Measurements from ENCODE around the gene ROPN1L. TPM values are rescaled to one million over a fixed set of nuclear protein-coding genes. Genes with fewer than 3 reads are reported as not detected.

The ROPN1L gene
- total and polyA plus RNA-seq, 2 donors from 2014 or later = 1.4 to 1.7 TPM

DNA sequence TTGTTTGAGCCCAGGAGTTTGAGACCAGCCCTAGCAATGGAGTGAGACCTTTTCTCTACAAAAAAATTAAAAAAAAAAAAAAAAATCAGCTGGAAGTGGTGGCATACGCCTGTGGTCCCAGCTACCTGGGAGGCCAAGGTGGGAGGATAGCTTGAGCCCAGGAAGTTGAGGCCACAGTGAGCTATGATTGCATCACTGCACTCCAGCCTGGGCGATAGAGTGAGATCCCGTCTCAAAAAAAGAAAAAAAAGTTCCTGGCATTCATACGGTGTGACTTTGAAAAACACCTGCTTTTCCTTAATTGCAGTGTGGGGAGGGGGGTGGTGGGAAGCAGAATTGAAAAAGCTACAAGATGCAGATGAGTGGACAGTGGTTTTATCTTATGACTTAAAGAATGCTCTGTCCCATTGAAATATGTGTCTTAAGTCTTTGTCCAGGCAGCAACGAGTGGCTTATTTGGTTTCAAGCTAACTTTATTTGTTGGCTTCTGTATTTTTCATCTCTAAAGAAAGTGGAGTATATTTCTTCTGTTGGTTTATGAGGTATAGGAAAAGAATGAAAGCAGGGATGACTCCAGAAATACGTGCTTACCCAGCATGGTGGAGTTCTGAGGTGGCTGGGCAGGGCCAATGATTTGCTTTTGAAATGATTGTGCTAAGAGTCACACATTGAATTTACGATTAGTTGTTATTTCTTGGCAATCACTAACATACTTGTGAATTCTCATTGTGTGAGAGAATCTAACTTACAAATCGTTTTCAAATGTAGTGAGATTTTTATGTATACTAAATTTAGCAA, 27.8 kb downstream of the ROPN1L start:
- peaks cover 0 to 7% (median 0%) of the 10 kb centered on the region in 3 donors for H3K4me1 ChIP-seq (ENCODE audit: control insufficient read depth in 2 of 3, insufficient read depth in 2 of 3, low read depth in 1 of 3, low read length in 3 of 3)
- H3K9me3 ChIP-seq (ENCODE audit: control insufficient read depth in 2 of 3, insufficient read depth in 1 of 3, low read length in 3 of 3) = no peaks in the 10 kb centered on the region
- no peak overlapping the region for H3K9ac ChIP-seq (ENCODE audit: low read length in 3 of 3)
- TF ChIP-seq, protein P1, sequence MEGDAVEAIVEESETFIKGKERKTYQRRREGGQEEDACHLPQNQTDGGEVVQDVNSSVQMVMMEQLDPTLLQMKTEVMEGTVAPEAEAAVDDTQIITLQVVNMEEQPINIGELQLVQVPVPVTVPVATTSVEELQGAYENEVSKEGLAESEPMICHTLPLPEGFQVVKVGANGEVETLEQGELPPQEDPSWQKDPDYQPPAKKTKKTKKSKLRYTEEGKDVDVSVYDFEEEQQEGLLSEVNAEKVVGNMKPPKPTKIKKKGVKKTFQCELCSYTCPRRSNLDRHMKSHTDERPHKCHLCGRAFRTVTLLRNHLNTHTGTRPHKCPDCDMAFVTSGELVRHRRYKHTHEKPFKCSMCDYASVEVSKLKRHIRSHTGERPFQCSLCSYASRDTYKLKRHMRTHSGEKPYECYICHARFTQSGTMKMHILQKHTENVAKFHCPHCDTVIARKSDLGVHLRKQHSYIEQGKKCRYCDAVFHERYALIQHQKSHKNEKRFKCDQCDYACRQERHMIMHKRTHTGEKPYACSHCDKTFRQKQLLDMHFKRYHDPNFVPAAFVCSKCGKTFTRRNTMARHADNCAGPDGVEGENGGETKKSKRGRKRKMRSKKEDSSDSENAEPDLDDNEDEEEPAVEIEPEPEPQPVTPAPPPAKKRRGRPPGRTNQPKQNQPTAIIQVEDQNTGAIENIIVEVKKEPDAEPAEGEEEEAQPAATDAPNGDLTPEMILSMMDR (IDR thresholded peaks at IDR 0.05; ENCODE audit: borderline replicate concordance, extremely low read depth, insufficient read depth) = no peak
- no peaks in the 10 kb centered on the region for H3K36me3 ChIP-seq (ENCODE audit: control insufficient read depth in 2 of 3, insufficient read depth in 3 of 3, low read length in 3 of 3)
- H3K4me3 ChIP-seq (ENCODE audit: low read length in 3 of 3) = no peak overlapping the region
- no peaks in the 10 kb centered on the region for H3K27me3 ChIP-seq (ENCODE audit: control insufficient read depth, insufficient read depth, low read length)
- DNase-seq (no peak), FAIRE-seq (no peak)
- intact Hi-C loops (cut with DNase I) = no loop called here
- no peak overlapping the region for H3K27ac ChIP-seq (ENCODE audit: low read depth in 2 of 2, low read length in 2 of 2)

DNA sequence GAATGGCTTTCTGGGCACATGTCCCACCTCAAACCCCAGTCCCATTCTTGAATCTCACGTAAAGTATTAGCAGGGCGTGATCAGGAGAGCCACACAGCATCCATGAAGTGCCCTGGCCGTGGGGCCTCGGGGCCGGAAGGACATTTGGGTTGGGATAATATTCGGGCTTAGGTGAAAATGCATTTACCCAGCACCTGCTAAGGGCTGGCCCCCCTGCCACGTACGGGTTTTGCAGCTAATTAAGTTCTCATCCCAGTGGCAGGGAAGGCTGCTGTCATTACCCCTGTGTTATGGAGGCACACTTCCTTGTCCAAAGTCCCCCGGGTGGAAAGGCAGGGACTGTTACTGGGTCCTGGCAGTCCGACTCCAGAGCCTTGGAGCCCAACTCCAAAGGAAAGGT, 29.0 kb downstream of the ROPN1L start:
- no peak overlapping the region for H3K27ac ChIP-seq (ENCODE audit: low read depth in 2 of 2, low read length in 2 of 2)
- DNase-seq (no peak), FAIRE-seq (no peak)
- intact Hi-C loops (cut with DNase I) = no loop called here
- H3K4me1 ChIP-seq (ENCODE audit: control insufficient read depth in 2 of 3, insufficient read depth in 2 of 3, low read depth in 1 of 3, low read length in 3 of 3) = peaks cover 0 to 7% (median 0%) of the 10 kb centered on the region in 3 donors
- H3K9ac ChIP-seq (ENCODE audit: low read length in 3 of 3) = no peak overlapping the region
- no peaks in the 10 kb centered on the region for H3K36me3 ChIP-seq (ENCODE audit: control insufficient read depth in 2 of 3, insufficient read depth in 3 of 3, low read length in 3 of 3)
- peaks cover 0 to 1% (median 0%) of the 10 kb centered on the region in 3 donors for H3K9me3 ChIP-seq (ENCODE audit: control insufficient read depth in 2 of 3, insufficient read depth in 1 of 3, low read length in 3 of 3)
- no peaks in the 10 kb centered on the region for H3K27me3 ChIP-seq (ENCODE audit: control insufficient read depth, insufficient read depth, low read length)
- no peak overlapping the region for H3K4me3 ChIP-seq (ENCODE audit: low read length in 3 of 3)
- TF ChIP-seq, protein P1 (IDR thresholded peaks at IDR 0.05; ENCODE audit: borderline replicate concordance, extremely low read depth, insufficient read depth) = no peak

DNA sequence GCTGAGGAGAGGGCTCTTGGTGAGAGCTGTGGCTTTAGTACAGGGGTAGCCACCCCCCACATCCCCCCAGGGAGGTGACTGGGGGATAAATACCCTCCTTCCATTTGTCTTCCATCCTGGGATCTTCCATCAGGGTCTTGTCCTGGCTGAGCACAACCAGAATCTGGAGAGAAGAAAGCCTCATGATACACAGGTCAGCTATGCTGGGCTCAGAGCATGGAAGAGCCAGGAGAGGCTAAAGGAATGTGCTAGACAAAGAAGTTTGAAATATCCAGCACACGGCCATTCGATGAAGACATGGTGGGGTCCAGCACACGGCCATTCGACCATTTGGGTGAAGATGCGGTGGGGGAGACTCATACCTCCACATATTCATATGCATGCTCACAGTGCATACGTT, 30.0 kb downstream of the ROPN1L start:
- intact Hi-C loops (cut with DNase I) = no loop called here
- Histone ChIP-seq H3K27ac (ENCODE audit: low read depth in 2 of 2, low read length in 2 of 2) (no peak overlapping the region), H3K9me3 (ENCODE audit: control insufficient read depth in 2 of 3, insufficient read depth in 1 of 3, low read length in 3 of 3) (peaks cover 0 to 6% (median 0%) of the 10 kb centered on the region in 3 donors), H3K4me1 (ENCODE audit: control insufficient read depth in 2 of 3, insufficient read depth in 2 of 3, low read depth in 1 of 3, low read length in 3 of 3) (peaks cover 0 to 7% (median 0%) of the 10 kb centered on the region in 3 donors), H3K36me3 (ENCODE audit: control insufficient read depth in 2 of 3, insufficient read depth in 3 of 3, low read length in 3 of 3) (no peaks in the 10 kb centered on the region), H3K27me3 (ENCODE audit: control insufficient read depth, insufficient read depth, low read length) (no peaks in the 10 kb centered on the region), H3K4me3 (ENCODE audit: low read length in 3 of 3) (no peak overlapping the region), H3K9ac (ENCODE audit: low read length in 3 of 3) (no peak overlapping the region)
- DNase-seq (no peak), FAIRE-seq (no peak)
- TF ChIP-seq, protein P1 (IDR thresholded peaks at IDR 0.05; ENCODE audit: borderline replicate concordance, extremely low read depth, insufficient read depth) = no peak
